Common myeloid progenitor, CD34-positive (primary cell): ENCODE data around the gene IQCB1.
"Not testable (repeated sequence)": the region's sequence is repeated elsewhere in the genome, so short reads cannot be mapped to it uniquely, and the experiment has no call there.

ENCODE experiments used
- CTCF ChIA-PET: fragments of 350-600 bp; sonication (Branson Sonifier 250); formaldehyde crosslinking; loops from one replicate; lab custom pipeline; 2021; ENCODE audit warnings: antibody characterized with exemption; lab: Charles Lee
- POLR2A ChIA-PET: fragments of 350-600 bp; sonication (Branson Sonifier 250); formaldehyde crosslinking; loops from one replicate; lab custom pipeline; 2021; ENCODE audit warnings: antibody characterized with exemption; lab: Charles Lee
- DNase-seq, 3 donors: peaks; one replicate each; pipeline versions ENCODE4 v3.0.0 to v3.0.0-alpha.2; 2013
- H3K27ac ChIP-seq, 2 experiments: 1 replicate in 1 of 2; 2 replicates in 1 of 2; pipeline ENCODE4 v1.7.0; 2013; ENCODE audit warnings: inconsistent platforms in 2 of 2, low read length in 2 of 2, mild to moderate bottlenecking in 2 of 2, low read depth in 1 of 2, moderate library complexity in 1 of 2; ENCODE audit not compliant: severe bottlenecking in 2 of 2, insufficient read depth in 1 of 2, poor library complexity in 1 of 2
- H3K27me3 ChIP-seq, 5 experiments: replicated peaks in 2 of 5; 1 replicate in 3 of 5; 2 replicates in 2 of 5; pipeline versions ENCODE4 v1.6.1 to v1.7.0; 2013; ENCODE audit warnings: low read length in 4 of 5, mild to moderate bottlenecking in 2 of 5, moderate library complexity in 2 of 5, inconsistent platforms in 1 of 5; ENCODE audit not compliant: insufficient read depth in 5 of 5, control insufficient read depth in 4 of 5
- H3K36me3 ChIP-seq, 4 experiments: 1 replicate in 2 of 4; 2 replicates in 2 of 4; pipeline versions ENCODE4 v1.6.1 to v1.7.0; 2013; ENCODE audit warnings: low read length in 3 of 4, control low read depth in 1 of 4, mild to moderate bottlenecking in 1 of 4; ENCODE audit not compliant: control insufficient read depth in 4 of 4, insufficient read depth in 4 of 4
- H3K4me1 ChIP-seq, 4 experiments: 1 replicate in 3 of 4; 2 replicates in 1 of 4; pipeline versions ENCODE4 v1.6.1 to v1.7.1; 2013; ENCODE audit warnings: low read length in 3 of 4, mild to moderate bottlenecking in 3 of 4, control low read depth in 1 of 4, inconsistent platforms in 1 of 4, moderate library complexity in 1 of 4; ENCODE audit not compliant: control insufficient read depth in 4 of 4, insufficient read depth in 4 of 4; ENCODE audit errors: control extremely low read depth in 1 of 4
- H3K4me3 ChIP-seq, 7 experiments: 1 replicate in 4 of 7; 2 replicates in 3 of 7; pipeline versions ENCODE4 v1.5.1 to v1.7.0; 2013; ENCODE audit warnings: mild to moderate bottlenecking in 7 of 7, low read length in 6 of 7, moderate library complexity in 6 of 7, inconsistent platforms in 2 of 7, low read depth in 2 of 7, control low read depth in 1 of 7; ENCODE audit not compliant: insufficient read depth in 4 of 7, control insufficient read depth in 1 of 7; ENCODE audit errors: extremely low read depth in 1 of 7
- H3K9me3 ChIP-seq, 5 experiments: 1 replicate in 4 of 5; 2 replicates in 1 of 5; pipeline versions ENCODE4 v1.6.1 to v1.7.1; 2013; ENCODE audit warnings: low read length in 4 of 5, mild to moderate bottlenecking in 2 of 5, inconsistent platforms in 1 of 5, low read depth in 1 of 5, moderate library complexity in 1 of 5; ENCODE audit not compliant: control insufficient read depth in 4 of 5, insufficient read depth in 2 of 5; ENCODE audit errors: control extremely low read depth in 1 of 5
- WGBS: methylation state at CpG from one replicate; pipeline ENCODE4 v1.1.5; 2013; ENCODE audit not compliant: insufficient coverage; 5-methylcytosine and 5-hydroxymethylcytosine counted together

IQCB1 gene

GRCh38 chr3:121863801-121864200, 28.9 kb upstream of the IQCB1 start:
- H3K4me1 ChIP-seq = peaks cover 0 to 3% (median 0%) of the 10 kb centered on the region in 4 experiments
- no peak overlapping the region for H3K27ac ChIP-seq
- no peak for DNase-seq
- no peak overlapping the region for H3K4me3 ChIP-seq
- POLR2A ChIA-PET = interaction anchor here (0.6 kb wide), 1 partner anchor 99 kb away, joined by 6 read pairs; no protein-coding TSS in a partner anchor
- peaks cover 1 to 14% (median 13%) of the 10 kb centered on the region in 5 experiments for H3K9me3 ChIP-seq
- peaks cover 11 to 52% (median 32%) of the 10 kb centered on the region in 4 experiments for H3K36me3 ChIP-seq
- no peaks in the 10 kb centered on the region for H3K27me3 ChIP-seq
- CTCF ChIA-PET = interaction anchor here (1.6 to 1.8 kb wide), 2 partner anchors 24 to 25 kb away, joined by 3 read pairs; no protein-coding TSS in a partner anchor

GRCh38 chr3:121863247-121863646, 28.4 kb upstream of the IQCB1 start:
- DNase-seq, H3K4me1 ChIP-seq, POLR2A ChIA-PET, H3K27ac ChIP-seq, H3K27me3 ChIP-seq, H3K4me3 ChIP-seq: not testable (repeated sequence)
- WGBS = 99% methylated on average over 9 of the region's 9 CpGs
- Histone ChIP-seq H3K9me3 (peaks cover 1 to 14% (median 13%) of the 10 kb centered on the region in 5 experiments), H3K36me3 (peaks cover 11 to 57% (median 32%) of the 10 kb centered on the region in 4 experiments)
- CTCF ChIA-PET = interaction anchor here (1.8 kb wide), 1 partner anchor 24 kb away, joined by 3 read pairs; no protein-coding TSS in a partner anchor

GRCh38 chr3:121857778-121858177, 22.9 kb upstream of the IQCB1 start:
- H3K27ac ChIP-seq, H3K4me1 ChIP-seq, CTCF ChIA-PET, H3K4me3 ChIP-seq, H3K9me3 ChIP-seq, DNase-seq, H3K27me3 ChIP-seq, POLR2A ChIA-PET: not testable (repeated sequence)
- peaks cover 10 to 48% (median 21%) of the 10 kb centered on the region in 4 experiments for H3K36me3 ChIP-seq
- WGBS = no CpG with 5 or more reads among the region's 5 CpGs

- Histone ChIP-seq H3K27ac (no peak overlapping the region), H3K27me3 (no peaks in the 10 kb centered on the region), H3K36me3 (peaks cover 15 to 44% (median 22%) of the 10 kb centered on the region in 4 experiments), H3K9me3 (peaks cover 0 to 1% (median 0%) of the 10 kb centered on the region in 5 experiments), H3K4me3 (no peak overlapping the region), H3K4me1 (no peaks in the 10 kb centered on the region)
- POLR2A ChIA-PET = no interaction called here
- CTCF ChIA-PET = no interaction called here
- DNase-seq = peak in 2 of 3 donors; percentile 26 to 29
- WGBS = 89% methylated on average over 4 of the region's 5 CpGs
Measured at GRCh38 chr3:121855555-121855954, 20.7 kb upstream of the IQCB1 start.

- no peak overlapping the region for H3K4me3 ChIP-seq
- POLR2A ChIA-PET = no interaction called here
- H3K9me3 ChIP-seq = no peaks in the 10 kb centered on the region
- H3K27me3 ChIP-seq = no peaks in the 10 kb centered on the region
- no peak for DNase-seq
- no CpG with 5 or more reads among the region's 2 CpGs for WGBS
- no peaks in the 10 kb centered on the region for H3K4me1 ChIP-seq
- CTCF ChIA-PET = interaction anchor here (0.9 to 1.4 kb wide), 3 partner anchors 9 to 168 kb away, joined by 3 to 4 read pairs (median 3); no protein-coding TSS in a partner anchor
- H3K36me3 ChIP-seq = peaks cover 18 to 38% (median 24%) of the 10 kb centered on the region in 4 experiments
- H3K27ac ChIP-seq = no peak overlapping the region
Measured at GRCh38 chr3:121852256-121852655, 17.4 kb upstream of the IQCB1 start.

- Histone ChIP-seq H3K4me1 (peaks cover 0 to 4% (median 0%) of the 10 kb centered on the region in 4 experiments), H3K36me3 (peaks cover 12 to 40% (median 24%) of the 10 kb centered on the region in 4 experiments), H3K9me3 (no peaks in the 10 kb centered on the region), H3K4me3 (no peak overlapping the region), H3K27ac (no peak overlapping the region), H3K27me3 (no peaks in the 10 kb centered on the region)
- DNase-seq = no peak
- ChIA-PET CTCF (interaction anchor here (0.7 kb wide), 1 partner anchor 18 kb away, joined by 3 read pairs; no protein-coding TSS in a partner anchor), POLR2A (interaction anchor here (1.5 kb wide), 1 partner anchor 9 kb away, joined by 3 read pairs; no protein-coding TSS in a partner anchor)
- 100% methylated on average over 7 of the region's 7 CpGs for WGBS
Measured at GRCh38 chr3:121844892-121845291, 10.0 kb upstream of the IQCB1 start.

DNA sequence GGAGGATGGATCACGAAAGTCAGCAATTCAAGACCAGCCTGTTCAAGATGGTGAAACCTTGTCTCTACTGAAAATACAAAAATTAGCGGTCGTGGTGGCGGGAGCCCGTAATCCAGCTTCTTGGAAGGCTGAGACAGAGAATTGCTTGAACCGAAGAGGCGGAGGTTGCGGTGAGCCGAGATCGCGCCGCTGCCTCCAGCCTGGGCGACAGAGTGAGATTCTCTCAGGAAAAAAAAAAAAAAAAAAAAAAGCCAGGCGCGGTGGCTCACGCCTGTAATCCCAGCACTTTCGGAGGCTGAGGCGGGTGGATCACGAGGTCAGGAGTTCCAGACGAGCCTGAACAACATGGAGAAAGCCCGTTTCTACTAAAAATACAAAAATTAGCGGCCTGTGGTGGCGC, 5.1 kb upstream of the IQCB1 start:
- Histone ChIP-seq H3K4me3 (no peak overlapping the region), H3K4me1 (peaks cover 9 to 31% (median 18%) of the 10 kb centered on the region in 4 experiments), H3K27me3 (no peaks in the 10 kb centered on the region), H3K9me3 (peaks cover 0 to 2% (median 0%) of the 10 kb centered on the region in 5 experiments), H3K36me3 (peaks cover 9 to 16% (median 10%) of the 10 kb centered on the region in 4 experiments), H3K27ac (no peak overlapping the region)
- WGBS = 96% methylated on average over 10 of the region's 23 CpGs
- no peak for DNase-seq
- ChIA-PET POLR2A (no interaction called here), CTCF (no interaction called here)
